ENCODE data around the gene PIEZO1. TPM values are rescaled to one million over a fixed set of nuclear protein-coding genes. Genes with fewer than 3 reads are reported as not detected.
A peak's percentile ranks its signal among the peaks of the same experiment; 100 is the strongest.

PIEZO1 gene
- total RNA-seq, 1 donor from 2014 or later, result 198 TPM

- DNase-seq (ENCODE audit: low read depth), result no peak
These were observed 90.6 kb downstream of the PIEZO1 start for GRCh38 chr16:88694221-88695087.

GRCh38 chr16:88693420-88694177, 91.4 kb downstream of the PIEZO1 start:
- DNase-seq (ENCODE audit: low read depth), result no peak

GRCh38 chr16:88692861-88693260, 92.2 kb downstream of the PIEZO1 start:
- no peak for DNase-seq (ENCODE audit: low read depth)

GRCh38 chr16:88691924-88692560, 93.0 kb downstream of the PIEZO1 start:
- DNase-seq (ENCODE audit: low read depth), result peak; percentile 63

- DNase-seq (ENCODE audit: low read depth), result no peak
These were observed 93.7 kb downstream of the PIEZO1 start for GRCh38 chr16:88691129-88691813.

- DNase-seq (ENCODE audit: low read depth), result no peak
These were observed 94.5 kb downstream of the PIEZO1 start for GRCh38 chr16:88690341-88691128.

GRCh38 chr16:88688013-88688778, 96.8 kb downstream of the PIEZO1 start:
- DNase-seq (ENCODE audit: low read depth), result peak; percentile 47

- DNase-seq (ENCODE audit: low read depth), result no peak
These were observed 97.4 kb downstream of the PIEZO1 start for GRCh38 chr16:88687676-88688012.

GRCh38 chr16:88687254-88687576, 97.8 kb downstream of the PIEZO1 start:
- DNase-seq (ENCODE audit: low read depth), result no peak

GRCh38 chr16:88686439-88687253, 98.4 kb downstream of the PIEZO1 start, which contains the start of gene SNAI3:
Gene SNAI3 (minus strand): TSS chr16:88686507. CDS start chr16:88686406, 101 bp downstream.
- peak; percentile 79 for DNase-seq (ENCODE audit: low read depth)

GRCh38 chr16:88686062-88686438, 99.0 kb downstream of the PIEZO1 start:
- DNase-seq (ENCODE audit: low read depth), result no peak

GRCh38 chr16:88685156-88686061, 99.6 kb downstream of the PIEZO1 start:
- peak; percentile 35 for DNase-seq (ENCODE audit: low read depth)

- no peak for DNase-seq (ENCODE audit: low read depth)
These were observed 100.4 kb downstream of the PIEZO1 start for GRCh38 chr16:88684569-88685155.

- DNase-seq (ENCODE audit: low read depth), result no peak
These were observed 103.1 kb downstream of the PIEZO1 start for GRCh38 chr16:88681709-88682451.

- DNase-seq (ENCODE audit: low read depth), result no peak
These were observed 103.8 kb downstream of the PIEZO1 start for GRCh38 chr16:88681084-88681680.

GRCh38 chr16:88680554-88681083, 104.4 kb downstream of the PIEZO1 start:
- DNase-seq (ENCODE audit: low read depth), result no peak

All from myocyte (in vitro differentiated cells).